HG02885 (cell line): ENCODE measurements around the gene CLN6.
"Not testable (repeated sequence)": the region's sequence is repeated elsewhere in the genome, so short reads cannot be mapped to it uniquely, and the experiment has no call there.

Experiments
- ATAC-seq: cut with Tn5 transposase; IDR thresholded peaks from one replicate; pipeline ENCODE4 v1.9.1; 2021; ENCODE audit warnings: mild to moderate bottlenecking; ENCODE audit not compliant: unreplicated experiment, poor library complexity

Gene CLN6

DNA sequence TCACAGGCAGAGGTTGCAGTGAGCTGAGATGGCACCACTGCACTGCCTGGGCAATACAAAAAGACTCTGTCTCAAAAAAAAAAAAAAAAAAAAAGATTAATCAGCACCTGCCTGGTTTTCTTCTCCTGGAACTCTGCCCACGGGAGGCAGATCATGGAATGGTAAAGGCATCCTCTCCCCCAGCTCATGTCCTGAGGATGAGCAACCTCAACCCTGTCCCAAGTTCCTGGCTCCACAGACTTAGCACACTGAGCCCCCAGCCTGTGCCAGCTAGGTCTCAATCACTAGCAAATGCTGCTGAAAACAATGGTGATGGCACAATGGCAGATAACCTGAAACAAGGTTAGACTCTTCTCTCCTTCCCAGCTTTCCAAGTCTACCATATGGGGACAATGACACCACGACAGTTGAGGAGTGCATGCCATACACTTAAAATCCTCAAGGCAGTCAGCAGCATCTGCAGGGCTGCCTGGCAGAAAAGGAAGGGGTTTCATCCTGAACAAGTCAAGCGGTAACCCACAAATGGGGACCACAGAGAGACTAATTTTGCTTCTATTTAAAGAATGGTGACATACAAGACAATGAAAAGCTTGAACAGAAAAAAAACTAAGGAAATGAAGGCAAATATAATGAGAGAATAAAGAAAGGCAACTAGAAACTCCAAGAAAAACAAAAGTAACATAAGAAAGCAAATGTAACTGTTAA lies 4.8 kb downstream of the CLN6 start:
- ATAC-seq: no peak

DNA sequence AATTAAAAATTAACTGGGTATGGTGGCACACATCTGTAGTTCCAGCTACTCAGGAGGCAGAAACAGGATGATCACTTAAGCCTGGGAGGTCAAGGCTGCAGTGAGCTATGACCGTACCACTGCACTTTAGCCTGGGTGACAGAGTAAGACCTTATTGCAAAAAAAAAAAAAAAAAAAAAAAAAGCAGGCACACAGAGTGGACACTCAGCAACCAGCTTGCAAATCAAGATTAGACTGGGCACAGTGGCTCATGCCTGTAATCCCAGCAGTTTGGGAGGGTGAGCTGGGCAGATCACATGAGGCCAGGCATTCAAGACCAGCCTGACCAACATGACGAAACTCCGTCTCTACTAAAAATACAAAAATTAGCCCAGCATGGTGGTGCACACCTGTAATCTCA lies 5.4 kb downstream of the CLN6 start:
- ATAC-seq: no peak

DNA sequence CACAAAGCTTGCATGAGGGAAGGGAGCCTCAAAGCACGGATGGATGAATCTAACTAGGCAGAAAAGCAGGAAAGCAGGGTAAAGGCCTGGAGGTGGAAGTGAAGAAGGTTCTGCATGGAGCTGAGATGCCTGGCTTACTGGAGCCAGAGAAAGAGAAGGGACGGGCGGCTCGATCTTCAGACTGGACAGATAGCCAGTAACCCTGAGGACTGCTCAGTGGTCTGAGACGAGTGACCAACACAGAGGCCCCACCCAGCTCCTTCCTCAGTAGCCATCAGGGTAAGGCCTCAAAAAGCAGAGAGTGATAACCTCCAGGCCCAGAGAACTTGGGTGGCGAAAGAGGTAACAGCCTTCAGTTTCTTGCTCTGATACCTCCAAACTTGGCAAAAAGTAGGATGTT lies 6.4 kb downstream of the CLN6 start:
- no peak for ATAC-seq

DNA sequence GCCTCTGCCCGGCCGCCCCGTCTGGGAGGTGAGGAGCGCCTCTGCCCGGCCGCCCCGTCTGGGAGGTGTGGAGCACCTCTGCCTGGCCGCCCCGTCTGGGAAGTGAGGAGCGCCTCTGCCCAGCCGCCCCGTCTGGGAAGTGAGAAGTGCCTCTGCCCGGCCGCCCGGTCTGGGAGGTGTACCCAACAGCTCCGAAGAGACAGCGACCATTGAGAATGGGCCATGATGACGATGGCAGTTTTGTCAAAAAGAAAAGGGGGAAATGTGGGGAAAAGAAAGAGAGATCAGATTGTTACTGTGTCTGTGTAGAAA lies 7.1 kb downstream of the CLN6 start:
- ATAC-seq: not testable (repeated sequence)

DNA sequence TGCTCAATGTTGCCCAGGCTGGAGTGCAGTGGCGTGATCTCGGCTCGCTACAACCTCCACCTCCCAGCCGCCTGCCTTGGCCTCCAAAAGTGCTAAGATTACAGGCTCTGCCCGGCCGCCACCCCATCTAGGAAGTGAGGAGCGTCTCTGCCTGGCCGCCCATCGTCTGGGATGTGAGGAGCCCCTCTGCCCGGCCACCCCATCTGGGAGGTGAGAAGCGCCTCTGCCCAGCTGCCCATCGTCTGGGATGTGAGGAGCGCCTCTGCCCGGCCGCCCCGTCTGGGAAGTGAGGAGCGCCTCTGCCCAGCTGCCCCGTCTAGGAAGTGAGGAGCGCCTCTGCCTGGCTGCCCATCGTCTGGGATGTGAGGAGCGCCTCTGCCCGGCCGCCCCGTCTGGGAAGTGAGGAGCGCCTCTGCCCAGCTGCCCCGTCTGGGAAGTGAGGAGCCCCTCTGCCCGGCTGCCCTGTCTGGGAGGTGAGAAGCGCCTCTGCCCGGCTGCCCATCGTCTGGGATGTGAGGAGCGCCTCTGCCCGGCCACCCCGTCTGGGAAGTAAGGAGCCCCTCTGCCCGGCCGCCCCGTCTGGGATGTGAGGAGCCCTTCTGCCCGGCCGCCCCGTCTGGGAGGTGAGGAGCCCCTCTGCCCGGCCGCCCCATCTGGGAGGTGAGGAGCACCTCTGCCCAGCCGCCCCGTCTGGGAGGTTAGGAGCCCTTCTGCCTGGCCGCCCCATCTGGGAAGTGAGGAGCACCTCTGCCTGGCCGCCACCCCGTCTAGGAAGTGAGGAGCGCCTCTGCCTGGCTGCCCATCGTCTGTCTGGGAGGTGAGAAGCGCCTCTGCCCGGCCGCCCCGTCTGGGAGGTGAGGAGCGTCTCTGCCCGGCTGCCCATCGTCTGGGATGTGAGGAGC lies 7.7 kb downstream of the CLN6 start:
- not testable (repeated sequence) for ATAC-seq

DNA sequence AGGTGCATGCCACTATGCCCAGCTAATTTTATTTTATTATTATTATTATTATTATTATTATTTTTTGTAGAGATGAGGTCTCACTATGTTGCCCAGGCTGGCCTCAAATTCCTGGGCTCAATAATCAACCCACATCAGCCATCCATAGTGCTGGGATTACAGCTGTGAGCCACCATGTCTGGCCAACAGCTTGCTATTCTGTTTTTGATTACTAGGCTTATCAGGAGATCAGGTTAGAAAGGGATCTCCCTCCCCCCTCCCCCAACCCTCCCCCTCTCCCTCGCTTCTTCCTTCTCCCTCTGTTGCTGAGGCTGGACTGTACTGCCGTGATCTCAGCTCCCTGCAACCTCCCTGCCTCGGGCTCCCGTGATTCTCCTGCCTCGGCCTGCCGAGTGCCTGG lies 8.6 kb downstream of the CLN6 start:
- ATAC-seq: no peak

DNA sequence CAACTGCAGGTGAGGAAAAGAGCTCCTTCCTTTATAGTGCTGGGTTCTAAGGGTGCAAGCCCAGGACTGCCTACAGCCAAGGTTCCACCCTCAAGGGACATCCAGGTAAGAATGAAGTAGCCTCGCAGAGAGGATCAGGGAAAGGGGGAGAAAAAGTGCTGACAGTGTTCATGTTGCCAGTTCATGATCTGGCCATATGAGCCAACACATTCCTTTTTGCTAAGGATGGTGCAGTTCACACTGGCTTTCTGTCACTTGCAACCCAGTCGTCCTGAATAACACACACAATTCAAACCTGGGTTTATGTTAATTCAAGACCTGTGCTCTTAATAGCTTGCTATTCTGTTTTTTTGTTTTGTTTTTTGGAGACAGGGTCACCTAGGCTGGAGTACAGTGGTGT lies 9.0 kb downstream of the CLN6 start:
- ATAC-seq: no peak

DNA sequence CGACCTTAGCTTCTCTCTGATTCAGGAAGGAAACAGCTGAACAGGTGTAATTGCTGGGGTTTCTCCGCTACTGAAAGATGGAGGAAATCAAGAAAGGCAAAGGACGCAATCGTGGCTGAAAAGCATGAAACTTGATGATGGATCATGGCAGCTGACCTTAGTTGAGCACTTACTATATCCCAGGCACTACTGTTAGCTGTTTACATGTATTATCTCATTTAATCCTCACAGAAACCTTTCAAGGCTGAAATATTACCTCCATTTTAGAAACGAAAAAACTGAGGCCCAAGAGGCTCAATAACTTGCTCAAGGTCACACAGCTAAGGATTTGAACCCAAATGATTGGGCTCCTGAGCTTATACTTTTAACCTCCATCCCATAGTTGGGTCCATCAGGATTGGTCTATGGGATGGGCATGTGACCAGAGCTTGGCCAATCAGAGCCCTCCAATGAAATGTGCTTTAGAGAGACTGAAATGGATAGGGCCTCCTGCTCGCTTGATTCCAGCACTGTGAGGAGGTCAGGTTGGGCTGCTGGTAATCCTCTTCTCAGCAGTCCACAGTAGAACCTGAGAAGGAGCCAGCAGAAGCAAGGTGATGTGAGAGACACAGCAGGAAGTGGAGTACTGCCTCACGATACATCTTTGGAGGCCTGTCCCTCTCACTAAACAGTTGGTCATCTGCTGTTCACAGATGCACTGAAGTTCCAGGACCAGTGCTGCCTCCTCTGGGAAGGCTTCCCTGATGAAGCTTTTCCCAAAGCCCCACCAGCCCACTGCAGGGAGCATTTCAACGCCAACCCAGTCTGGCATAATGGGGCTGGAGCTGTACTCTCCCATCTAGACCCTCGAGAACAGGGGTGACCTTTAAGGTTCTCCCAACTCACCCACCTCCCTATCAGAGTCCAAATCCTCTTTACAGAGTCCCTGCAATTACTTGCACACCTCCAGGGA lies 10.4 kb downstream of the CLN6 start:
- ATAC-seq: no peak

DNA sequence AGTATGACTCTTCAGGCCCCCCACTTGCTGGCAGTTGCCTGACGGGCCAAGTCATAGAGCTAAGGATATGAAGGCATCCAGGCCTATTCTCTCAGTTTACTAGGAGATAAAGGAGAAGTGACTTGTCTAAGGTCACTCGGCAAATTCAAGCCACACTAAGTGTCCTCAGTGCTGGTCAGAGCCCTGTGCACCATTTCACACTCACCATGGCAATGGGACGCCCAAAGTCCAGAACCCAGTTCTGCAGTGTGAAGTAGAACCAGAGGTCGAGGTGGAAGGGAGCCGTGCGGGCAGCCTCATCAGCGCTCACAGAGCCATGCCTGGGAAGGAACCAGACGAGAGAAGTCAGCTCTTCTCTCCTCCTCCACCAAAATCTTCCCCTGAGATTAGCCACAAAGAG lies 11.2 kb downstream of the CLN6 start:
- ATAC-seq: no peak

DNA sequence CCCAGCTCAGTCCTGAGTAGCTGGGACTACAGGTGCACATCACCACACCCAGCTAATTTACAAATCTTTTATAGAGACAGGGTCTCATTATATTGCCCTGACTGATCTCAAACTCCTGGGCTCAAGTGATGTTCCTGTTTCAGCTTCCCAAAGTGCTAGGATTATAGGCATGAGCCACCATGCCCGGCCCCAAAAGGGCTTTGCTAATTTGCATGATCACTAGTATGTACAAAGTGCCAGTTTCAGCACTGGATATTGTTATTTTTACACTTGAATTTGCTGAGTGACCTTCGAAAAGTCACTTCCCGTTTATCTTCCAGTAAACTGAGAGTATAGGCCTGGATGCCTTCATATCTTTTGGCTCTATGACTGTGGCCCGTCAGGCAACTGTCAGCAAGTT lies 12.2 kb downstream of the CLN6 start:
- no peak for ATAC-seq

DNA sequence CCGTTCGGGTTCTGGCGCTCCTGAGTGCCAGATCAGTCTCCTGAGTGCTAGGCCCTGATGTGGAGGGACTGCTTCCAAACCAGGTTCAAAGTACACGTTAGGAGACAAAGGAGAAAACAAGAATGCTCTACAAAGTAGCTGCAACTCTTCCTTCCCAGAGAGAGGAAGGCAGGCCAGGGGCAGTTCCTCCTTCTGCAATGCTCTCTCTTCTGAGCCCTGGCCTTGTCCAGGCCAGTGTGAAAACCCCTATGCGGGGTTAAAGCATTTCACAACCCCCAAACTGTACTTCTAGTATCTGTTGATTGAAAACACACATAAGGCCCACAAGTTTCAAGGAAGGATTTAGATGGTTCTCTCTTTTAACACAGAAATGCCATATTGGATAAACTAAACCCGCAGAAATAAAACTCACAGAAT lies 14.7 kb downstream of the CLN6 start:
- no peak for ATAC-seq

DNA sequence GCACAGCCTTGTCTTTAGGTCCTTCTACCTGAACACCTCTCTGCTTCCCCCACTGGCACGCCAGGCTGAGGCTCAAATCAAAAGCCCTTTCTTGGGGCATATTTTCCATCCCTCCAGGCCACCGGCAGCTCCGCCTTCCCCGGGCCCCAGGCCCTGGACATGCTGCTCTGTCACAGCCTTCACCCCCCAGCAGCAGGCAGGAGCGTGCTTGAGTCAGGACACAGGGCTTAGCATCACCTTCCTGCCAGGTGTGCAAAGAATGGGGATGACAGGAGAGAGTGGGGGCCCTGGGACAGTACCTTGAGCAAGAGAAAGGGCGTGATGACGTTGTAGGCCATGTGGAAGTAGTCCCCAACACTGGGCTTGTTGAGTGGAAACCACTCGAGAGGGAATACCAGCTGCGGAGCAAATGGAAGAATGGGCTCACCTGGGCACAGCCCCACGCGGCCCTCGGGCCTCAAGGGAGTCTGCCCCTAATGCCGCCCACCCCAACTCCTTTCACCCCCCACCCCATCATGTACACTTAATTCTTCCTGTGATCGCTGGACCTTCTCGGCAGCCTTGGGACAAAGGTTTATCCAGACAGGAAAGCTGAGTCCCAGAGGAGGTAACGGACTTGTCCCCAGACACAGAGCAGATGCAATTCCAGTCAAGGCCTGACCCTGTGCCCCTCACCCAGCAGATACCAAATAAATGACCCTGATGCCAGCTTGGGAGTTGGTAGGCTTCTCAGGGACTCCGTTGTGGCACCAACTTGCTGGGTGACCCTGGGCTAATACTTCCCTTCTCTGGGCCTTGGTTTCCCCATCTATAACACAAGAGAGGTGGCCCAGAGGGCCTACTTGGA lies 15.3 kb downstream of the CLN6 start:
- no peak for ATAC-seq

DNA sequence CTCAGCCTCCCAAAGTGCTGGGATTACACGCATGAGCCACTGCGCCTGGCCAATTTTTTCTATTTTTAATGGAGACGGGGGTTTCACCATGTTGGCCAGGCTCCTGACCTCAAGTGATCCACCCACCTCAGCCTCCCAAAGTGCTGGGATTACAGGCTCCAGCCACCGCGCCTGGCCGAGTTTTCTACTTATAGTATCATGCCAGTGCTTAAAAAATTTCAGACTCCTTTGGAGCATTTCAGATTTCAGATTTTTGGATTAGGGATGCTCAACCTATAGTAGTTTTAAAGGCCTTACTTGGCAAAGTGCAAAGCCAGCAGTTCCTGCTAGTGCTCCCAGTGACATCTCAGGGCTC lies 16.1 kb downstream of the CLN6 start:
- not testable (repeated sequence) for ATAC-seq

DNA sequence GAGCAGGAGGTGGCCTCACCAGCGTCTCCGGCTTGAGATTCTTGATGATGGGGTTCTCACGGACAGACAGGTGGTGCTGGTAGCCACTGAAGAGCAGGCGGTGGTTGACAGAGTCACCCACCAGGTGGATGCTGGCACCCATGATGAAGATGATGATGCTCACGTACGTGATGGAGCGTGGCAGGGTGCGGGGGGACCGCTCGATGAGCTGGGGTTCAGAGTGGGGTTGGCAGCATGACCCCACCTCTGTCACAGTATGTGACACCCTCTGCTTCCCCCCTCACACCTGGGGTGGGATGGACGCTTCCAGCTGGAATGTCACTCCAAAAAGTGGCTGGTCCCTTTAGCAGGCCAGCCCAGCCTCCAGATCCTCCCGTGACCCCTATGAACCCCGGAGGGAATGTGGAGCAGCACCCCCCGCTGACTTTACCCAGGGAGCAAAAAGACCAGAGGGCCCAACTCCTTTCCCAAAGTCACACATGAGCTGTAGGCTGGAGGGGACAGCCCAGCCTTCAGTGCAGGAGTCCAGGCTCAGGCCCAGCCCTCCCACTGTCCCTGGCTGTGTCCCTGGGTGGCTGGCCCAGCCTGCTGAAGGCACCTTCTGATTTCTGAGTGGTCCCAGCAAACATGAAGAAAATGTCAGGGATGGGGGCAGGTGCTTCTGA lies 17.7 kb downstream of the CLN6 start:
- ATAC-seq: no peak

DNA sequence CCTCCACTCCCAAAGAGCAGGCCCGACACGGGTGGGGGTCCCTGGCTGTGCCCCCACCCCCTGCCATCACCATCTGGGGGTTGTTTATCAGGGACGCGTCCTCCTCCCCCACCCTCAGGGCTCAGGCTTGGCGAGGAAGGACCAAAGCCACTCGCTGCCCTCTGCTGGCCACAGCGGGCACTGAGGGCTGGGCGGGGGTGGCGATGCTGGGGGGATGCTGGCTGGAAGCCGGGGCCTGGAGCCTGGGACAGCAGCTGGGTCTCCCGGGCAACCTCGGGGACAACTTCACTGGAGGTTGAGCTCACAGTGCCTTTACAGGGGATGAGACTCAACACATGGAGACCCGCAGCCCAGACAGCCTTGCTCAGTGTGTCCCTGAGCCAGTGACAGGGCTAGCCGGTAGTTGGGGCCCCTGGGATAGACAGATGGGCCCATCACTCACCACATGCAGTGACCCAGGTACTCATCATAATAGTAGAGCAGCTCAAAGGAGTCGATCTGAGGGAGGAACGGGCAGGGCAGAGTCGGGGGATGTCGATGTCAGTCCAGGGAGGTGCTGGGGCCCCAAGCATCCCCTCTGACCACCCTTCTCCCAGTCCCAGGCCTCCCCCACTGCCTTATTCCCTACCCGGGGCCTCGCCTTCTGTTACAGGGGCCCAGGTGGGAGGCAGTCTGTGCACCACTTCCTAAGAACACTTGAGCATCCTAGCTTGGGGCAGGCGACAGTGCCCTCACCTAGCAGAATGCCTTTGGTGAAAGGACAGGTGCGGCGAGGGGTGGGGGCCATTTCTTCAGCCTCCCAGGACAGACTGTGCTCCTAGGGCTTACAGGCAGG lies 18.5 kb downstream of the CLN6 start:
- ATAC-seq: peak; percentile 47

DNA sequence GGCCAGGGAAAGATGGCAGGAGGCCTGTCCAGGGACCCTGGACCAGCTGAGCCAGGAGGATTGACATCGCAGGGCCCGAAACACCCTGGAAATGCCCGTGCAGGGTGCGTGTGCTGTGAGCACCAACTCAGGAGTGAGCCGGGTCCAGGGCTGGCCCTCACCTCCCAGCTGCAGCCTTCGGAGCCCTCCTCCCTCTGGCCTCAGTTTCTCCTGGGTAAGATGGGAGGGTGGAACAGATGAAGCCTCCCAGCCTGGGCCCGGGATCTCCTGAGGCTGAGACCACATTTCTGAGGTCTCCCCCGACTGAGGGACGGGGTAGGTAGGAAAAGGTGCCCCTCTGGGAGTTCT lies 19.1 kb downstream of the CLN6 start:
- no peak for ATAC-seq

DNA sequence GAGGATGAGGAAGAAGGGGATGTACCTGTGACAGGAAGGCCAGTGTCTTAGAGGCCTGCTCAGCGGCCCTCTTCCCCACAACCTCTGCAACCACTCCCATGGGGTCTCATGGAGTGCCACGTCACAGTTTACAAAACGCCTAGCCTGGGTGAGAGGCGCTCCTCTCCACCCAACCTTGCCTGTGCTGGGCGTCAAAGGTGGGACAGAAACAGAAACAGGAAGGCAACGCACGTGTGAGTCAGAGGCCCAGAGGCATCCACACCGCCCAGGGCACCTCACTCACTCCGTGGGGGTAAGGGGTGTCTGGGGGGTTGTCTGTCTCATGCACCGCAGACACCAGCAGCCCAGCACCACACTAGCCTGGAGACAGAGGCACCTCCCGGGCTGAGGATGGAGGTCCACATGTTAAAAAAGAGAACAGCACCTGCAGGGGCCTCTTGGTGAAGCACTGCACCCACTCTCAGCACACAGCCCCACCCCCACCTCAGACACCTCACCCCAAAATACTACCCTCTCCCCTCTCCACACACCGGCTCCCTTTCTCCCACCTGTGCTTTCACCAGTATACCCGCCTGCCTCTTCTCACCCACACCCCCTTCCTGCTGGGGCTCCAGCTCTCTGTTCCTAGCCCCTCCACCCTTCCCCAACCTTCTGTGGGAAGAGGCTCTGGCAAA lies 19.7 kb downstream of the CLN6 start:
- peak; percentile 67 for ATAC-seq

DNA sequence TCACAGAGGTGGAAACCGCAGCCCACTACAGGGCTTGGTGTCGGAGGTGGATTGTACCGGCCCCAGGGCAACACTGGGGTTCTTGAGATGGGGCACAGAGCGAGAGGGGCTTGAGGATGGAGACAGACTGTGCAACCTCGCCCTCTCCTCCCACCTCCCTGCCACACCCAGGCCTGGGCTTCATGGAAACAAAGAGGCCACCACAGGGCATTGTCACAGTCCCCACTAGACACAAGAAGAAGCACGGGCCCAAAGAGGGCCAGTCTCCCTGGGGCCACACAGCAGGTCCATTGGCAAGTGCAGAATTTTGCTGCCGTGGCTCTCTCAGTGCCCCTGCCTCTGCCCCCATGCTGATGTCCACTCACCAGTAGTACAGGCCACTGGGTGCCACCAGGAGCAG lies 20.3 kb downstream of the CLN6 start:
- peak; percentile 8 for ATAC-seq
